BJ (cell line): ENCODE results near the gene VPS26A. TPM values are rescaled to one million over a fixed set of nuclear protein-coding genes. Genes with fewer than 3 reads are reported as not detected.
"Not testable (repeated sequence)": the region's sequence is repeated elsewhere in the genome, so short reads cannot be mapped to it uniquely, and the experiment has no call there.

ENCODE experiments used
- CTCF ChIA-PET: fragments of 350-600 bp; formaldehyde crosslinking; extraction: SDS; loops from one replicate; lab custom pipeline; 2021; ENCODE audit warnings: antibody characterized with exemption, inconsistent platforms; lab: Yijun Ruan, JAX
- POLR2A ChIA-PET: fragments of 300-600 bp; sonication (Branson Sonifier 250); formaldehyde crosslinking; extraction: SDS; loops from one replicate; lab custom pipeline; 2021; ENCODE audit warnings: antibody characterized with exemption; lab: Charles Lee
- DNase-seq: peaks from one replicate; pipeline ENCODE4 v3.0.0-alpha.2; 2011; ENCODE audit warnings: low read depth
- H3K27me3 ChIP-seq: 2 replicates; pipeline ENCODE4 v1.6.0; 2011; ENCODE audit warnings: low read length; ENCODE audit not compliant: control insufficient read depth, insufficient read depth
- H3K36me3 ChIP-seq: 2 replicates; pipeline ENCODE4 v1.5.1; 2011; ENCODE audit warnings: low read length; ENCODE audit not compliant: control insufficient read depth, insufficient read depth
- H3K4me3 ChIP-seq: 2 replicates; pipeline ENCODE4 v1.5.1; 2011; ENCODE audit warnings: low read depth, mild to moderate bottlenecking, control low read depth, low read length
- polyA plus RNA-seq: library from polyadenylated mRNA; depleted of rRNA; stranded (reverse); fragments of >200 nt; gene quantifications from 2 replicates; pipeline ENCODE4 v1.2.3, GENCODE V29; 2011
- TF ChIP-seq, protein P1 (sequence below): IDR thresholded peaks from 2 replicates; pipeline ENCODE4 v1.5.1; 2011; ENCODE audit warnings: low read depth, mild to moderate bottlenecking, control low read depth, inconsistent platforms, low read length, moderate library complexity; ENCODE audit not compliant: insufficient read depth

VPS26A gene
- polyA plus RNA-seq, 1 experiment, result 7.5 TPM

DNA sequence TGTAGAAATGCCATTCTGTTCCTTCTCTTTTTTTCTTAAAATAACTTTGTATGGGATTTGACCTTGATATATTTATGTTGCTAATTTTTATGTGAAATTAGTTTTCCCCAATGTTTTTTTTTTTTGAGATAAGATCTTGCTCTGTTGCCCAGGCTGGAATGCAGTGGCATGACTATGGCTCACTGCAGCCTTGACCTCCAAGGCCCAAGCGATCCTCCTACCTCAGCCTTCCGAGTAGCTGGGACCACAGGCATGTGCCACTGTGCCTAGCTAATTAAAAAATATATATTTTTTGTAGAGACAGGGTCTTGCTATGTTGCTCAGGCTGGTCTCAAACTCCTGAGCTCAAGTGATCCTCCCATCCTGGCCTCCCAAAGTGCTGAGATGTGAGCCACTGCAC, 16.0 kb downstream of the VPS26A start:
- ChIA-PET CTCF (no interaction called here), POLR2A (no interaction called here)
- no peak overlapping the region for H3K4me3 ChIP-seq
- TF ChIP-seq, protein P1, sequence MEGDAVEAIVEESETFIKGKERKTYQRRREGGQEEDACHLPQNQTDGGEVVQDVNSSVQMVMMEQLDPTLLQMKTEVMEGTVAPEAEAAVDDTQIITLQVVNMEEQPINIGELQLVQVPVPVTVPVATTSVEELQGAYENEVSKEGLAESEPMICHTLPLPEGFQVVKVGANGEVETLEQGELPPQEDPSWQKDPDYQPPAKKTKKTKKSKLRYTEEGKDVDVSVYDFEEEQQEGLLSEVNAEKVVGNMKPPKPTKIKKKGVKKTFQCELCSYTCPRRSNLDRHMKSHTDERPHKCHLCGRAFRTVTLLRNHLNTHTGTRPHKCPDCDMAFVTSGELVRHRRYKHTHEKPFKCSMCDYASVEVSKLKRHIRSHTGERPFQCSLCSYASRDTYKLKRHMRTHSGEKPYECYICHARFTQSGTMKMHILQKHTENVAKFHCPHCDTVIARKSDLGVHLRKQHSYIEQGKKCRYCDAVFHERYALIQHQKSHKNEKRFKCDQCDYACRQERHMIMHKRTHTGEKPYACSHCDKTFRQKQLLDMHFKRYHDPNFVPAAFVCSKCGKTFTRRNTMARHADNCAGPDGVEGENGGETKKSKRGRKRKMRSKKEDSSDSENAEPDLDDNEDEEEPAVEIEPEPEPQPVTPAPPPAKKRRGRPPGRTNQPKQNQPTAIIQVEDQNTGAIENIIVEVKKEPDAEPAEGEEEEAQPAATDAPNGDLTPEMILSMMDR, result no peak
- no peaks in the 10 kb centered on the region for H3K27me3 ChIP-seq
- DNase-seq, result no peak
- H3K36me3 ChIP-seq, result peaks cover 1% of the 10 kb centered on the region; the same call in 1 of the 2 replicates

DNA sequence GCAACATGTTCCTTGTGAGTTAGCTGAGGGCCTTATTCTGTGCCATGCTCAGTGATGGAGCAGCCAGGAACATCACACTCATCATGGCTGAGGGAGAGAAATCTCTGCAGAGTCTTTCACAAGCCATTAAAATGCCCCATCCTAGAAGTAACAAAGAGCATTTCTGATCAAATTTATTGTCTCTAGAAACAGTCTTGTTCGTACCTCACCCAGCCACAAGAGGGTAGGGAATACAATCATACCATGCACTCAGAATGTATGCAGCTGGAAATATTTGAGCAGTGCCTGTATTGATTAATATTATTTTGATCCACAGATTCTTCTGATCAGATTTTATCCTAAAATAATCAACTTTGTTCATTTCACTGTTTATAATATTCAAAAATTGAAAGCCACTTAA, 17.3 kb downstream of the VPS26A start:
- Histone ChIP-seq H3K27me3 (no peaks in the 10 kb centered on the region), H3K36me3 (peaks cover under 1% of the 10 kb centered on the region; the same call in 1 of the 2 replicates), H3K4me3 (no peak overlapping the region)
- ChIA-PET POLR2A (no interaction called here), CTCF (no interaction called here)
- TF ChIP-seq, protein P1, result no peak
- DNase-seq, result no peak

DNA sequence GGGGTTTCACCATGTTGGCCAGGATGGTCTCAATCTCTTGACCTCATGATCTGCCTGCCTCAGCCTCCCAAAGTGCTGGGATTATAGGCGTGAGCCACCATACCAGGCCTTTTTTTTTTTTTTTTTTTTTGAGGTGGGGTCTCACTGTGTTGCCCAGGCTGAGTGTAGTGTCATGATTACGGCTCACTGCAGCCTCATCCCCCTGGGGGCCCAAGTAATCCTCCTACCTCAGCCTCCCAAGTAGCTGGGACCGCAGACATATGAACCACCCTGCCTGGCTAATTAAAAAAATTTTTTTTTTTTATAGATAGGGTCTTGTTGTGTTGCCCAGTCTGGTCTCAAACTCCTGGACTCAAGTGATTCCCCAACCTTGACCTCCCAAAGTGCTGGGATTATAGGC, 18.1 kb downstream of the VPS26A start:
- DNase-seq, POLR2A ChIA-PET, H3K36me3 ChIP-seq, CTCF ChIA-PET, H3K27me3 ChIP-seq, H3K4me3 ChIP-seq: not testable (repeated sequence)

DNA sequence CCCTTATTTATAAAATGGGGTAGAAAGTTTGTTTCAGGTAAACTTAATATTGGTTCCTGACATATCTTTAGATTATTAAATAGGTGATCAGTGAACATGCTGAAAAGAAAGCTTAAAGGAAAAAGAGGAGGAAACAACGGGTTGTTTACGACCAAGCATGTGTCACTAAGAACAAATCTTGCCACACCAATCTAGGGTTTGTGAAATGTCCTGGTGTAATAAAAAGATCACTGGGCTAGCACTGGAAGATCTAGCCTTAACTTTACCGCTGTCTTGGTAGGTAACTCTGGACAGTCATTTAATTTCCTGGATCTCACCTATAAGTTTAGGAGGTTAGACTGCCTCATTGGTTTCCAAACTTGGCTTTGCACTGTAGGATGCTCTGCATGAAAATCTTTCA, 19.0 kb downstream of the VPS26A start:
- no peak for DNase-seq
- no peaks in the 10 kb centered on the region for H3K36me3 ChIP-seq
- H3K4me3 ChIP-seq, result no peak overlapping the region
- TF ChIP-seq, protein P1, result no peak
- H3K27me3 ChIP-seq, result no peaks in the 10 kb centered on the region
- ChIA-PET POLR2A (no interaction called here), CTCF (no interaction called here)

DNA sequence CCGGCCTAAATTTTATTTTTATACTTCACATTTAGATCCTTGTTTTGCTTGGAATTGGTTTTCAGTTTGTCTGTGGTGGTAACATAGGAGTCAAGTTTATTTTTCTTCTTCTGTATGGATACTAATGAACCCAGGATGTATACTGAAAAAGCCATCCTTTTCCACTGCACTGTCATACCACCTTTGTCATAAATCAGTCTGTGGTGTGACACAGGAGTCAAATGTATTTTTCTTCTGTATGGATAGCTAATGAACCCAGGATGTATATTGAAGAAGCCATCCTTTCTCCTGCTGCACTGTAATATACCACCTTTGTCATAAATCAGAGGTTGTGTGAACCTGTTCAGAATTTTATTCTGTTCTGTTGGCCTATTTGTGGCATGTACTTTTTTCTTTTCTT, 21.4 kb downstream of the VPS26A start:
- no peak overlapping the region for H3K4me3 ChIP-seq
- TF ChIP-seq, protein P1, result no peak
- H3K36me3 ChIP-seq, result no peaks in the 10 kb centered on the region
- DNase-seq, result no peak
- POLR2A ChIA-PET, result no interaction called here
- CTCF ChIA-PET, result no interaction called here
- H3K27me3 ChIP-seq, result no peaks in the 10 kb centered on the region

DNA sequence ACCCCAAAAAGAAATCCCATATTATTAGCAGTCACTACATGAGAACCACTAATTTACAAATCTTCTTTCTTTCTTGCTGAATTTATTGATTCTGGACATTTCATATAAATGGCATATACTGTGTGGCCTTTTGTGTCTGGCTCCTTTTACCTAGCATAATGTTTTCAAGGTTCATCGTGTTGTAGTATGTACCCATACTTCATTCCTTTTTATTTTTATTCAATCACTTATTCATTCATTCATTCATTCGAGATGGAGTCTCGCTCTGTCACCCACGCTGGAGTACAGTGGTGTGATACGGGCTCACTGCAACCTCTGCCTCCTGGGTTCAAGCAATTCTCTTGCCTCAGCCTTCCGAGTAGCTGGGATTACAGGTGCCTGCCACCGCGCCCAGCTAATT, 21.9 kb downstream of the VPS26A start:
- Histone ChIP-seq H3K36me3 (no peaks in the 10 kb centered on the region), H3K4me3 (no peak overlapping the region), H3K27me3 (no peaks in the 10 kb centered on the region)
- TF ChIP-seq, protein P1, result no peak
- DNase-seq, result no peak
- CTCF ChIA-PET, result interaction anchor here (0.6 kb wide), 1 partner anchor 214 kb away, joined by 3 read pairs; no protein-coding TSS in a partner anchor
- POLR2A ChIA-PET, result no interaction called here
